GM18517 (cell line): ENCODE data around the gene TBC1D14.
A peak's percentile ranks its signal among the peaks of the same experiment; 100 is the strongest.

Experiments
- ATAC-seq: cut with Tn5 transposase; IDR thresholded peaks from one replicate; pipeline ENCODE4 v1.9.1; 2021; ENCODE audit warnings: mild to moderate bottlenecking, moderate library complexity; ENCODE audit not compliant: unreplicated experiment

TBC1D14 gene

GRCh38 chr4:6909113-6909969, at the start of gene TBC1D14:
Gene TBC1D14 (plus strand): TSS chr4:6909826. CDS start chr4:6923390, 13,564 bp downstream.
- ATAC-seq: peak; percentile 84

DNA sequence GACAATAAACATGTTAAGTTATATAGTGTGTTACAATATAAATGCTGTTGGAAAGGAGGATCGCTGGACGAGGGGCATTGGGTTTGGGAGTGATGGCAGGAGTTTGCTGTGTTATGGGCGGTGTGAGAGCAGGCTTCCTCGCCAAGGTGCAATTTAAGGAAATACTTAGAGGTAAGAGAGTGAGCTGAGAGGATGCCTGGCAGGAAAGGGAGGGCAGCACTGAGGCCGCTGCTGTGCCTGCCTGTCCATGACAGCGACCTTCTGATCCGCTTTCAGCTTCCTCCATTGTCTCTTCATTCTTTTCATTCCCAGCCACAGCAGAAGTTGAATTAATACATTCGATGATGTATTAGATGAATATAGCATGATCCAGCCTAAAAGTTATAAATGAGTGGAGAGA, 41.2 kb upstream of the TBC1D14 start:
- ATAC-seq: no peak

GRCh38 chr4:6869944-6870343, 39.7 kb upstream of the TBC1D14 start:
- no peak for ATAC-seq

- no peak for ATAC-seq
Observed at GRCh38 chr4:6873291-6873690, 36.3 kb upstream of the TBC1D14 start.

GRCh38 chr4:6873792-6874461, 35.7 kb upstream of the TBC1D14 start:
- ATAC-seq: no peak

DNA sequence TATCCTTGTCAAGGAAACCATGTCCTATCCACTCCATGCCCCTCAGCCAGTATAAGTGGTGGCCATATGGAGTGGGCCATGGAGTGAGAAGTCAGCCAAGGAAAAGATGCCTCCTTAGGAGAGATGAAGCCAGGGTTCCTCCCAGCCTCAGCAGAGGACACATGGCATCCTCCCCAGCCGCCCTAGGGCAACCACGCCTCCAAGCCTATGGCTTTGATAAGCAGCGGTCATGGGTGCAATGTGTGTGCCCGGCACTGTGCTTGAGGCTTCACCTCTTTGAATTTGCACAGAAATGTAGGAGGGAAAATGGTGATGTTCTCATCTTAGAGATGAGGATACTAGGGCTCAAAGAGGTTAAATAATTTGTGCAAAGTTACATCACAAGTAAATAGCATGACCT, 34.6 kb upstream of the TBC1D14 start:
- no peak for ATAC-seq

GRCh38 chr4:6875431-6875831, 34.2 kb upstream of the TBC1D14 start:
- ATAC-seq: no peak

DNA sequence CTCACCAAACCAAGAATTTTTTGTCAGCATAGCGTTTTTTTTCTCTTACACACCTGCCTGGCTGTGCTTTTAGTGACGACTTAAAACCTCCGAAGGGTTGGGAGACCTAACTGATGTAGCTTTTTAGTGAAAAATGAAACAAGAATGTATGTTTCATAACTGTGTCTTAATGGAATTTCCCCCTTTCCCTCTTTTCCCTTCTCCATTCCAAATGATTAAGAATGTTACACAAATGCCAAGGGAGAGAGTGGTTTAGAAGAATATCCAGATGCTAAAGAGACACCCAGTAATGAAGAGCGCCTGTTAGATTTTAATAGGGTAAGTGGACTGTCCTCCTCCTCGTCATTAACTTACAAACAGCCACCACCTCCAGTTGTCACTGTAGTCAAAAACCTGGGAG, 33.2 kb upstream of the TBC1D14 start:
- ATAC-seq: no peak

DNA sequence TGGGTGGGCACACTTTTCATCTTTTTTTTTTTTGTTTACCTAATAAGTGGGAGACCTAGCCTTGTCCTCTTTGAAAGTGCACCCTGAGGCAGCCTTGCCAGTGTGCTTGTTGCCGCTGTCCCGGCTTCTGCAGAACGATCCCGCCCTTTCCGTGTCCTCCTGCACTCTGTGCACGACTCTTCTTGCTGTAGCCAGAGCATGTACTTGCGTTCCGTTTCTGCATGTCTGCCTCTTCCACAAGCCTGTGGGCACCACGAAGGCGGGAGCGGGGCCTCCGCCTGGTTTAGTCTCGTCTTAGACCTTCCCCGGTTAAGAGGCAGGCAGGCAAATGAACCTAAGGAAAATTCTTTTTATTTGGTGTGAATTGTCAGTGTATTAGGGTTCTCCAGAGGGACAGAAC, 32.6 kb upstream of the TBC1D14 start:
- no peak for ATAC-seq

- no peak for ATAC-seq
Observed at GRCh38 chr4:6878451-6879059, 31.1 kb upstream of the TBC1D14 start.

- no peak for ATAC-seq
Observed at GRCh38 chr4:6880691-6881090, 28.9 kb upstream of the TBC1D14 start.

DNA sequence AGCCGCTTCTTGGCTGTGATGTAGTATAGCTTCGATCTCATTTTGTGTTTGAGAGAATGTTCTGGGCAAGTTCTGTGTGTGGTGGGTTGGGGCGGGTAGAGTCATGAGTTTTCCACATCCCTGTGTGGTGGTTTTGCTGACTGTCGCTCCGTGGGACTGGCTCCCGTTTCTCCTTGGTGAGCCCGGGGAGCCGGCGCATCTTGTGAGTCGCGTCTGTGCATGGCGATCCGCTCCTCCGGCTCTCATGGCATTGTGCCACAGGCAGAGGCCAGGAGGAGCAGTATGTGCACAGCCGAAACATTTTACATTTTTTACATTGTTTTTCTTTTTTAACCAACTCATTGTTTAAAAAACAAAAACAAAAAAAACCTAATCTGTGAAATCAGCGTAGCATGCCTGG, 27.7 kb upstream of the TBC1D14 start:
- ATAC-seq: no peak

GRCh38 chr4:6884341-6884870, 25.2 kb upstream of the TBC1D14 start:
- no peak for ATAC-seq

DNA sequence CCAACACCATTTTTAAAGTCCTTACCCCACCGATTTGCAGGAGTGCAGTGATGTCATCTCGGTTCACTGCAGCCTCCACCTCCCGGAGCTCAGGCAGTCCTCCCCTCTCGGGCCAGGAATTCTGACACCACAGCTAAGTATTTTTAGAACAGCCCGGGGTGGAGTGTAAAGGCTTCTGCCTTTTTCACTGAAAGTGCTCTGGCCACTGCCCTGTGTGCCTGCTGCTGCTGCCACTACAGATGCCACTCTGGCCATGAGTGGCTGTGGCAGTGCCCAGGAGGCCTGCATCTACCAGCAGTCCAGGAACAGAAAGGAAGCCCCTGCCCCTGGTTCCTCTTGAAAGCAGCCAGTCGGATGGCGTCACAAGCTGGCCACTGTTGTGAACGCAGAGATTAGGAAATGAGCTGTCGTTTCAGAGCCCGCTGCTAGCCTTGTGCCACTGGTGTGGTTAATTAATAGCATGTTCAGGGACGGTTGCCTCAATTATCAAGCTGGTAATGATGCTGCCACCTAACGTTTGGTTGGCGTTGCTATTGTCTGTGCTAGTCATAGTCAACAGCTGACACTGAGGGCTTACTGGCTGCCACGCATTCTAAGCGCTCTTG, 23.6 kb upstream of the TBC1D14 start:
- ATAC-seq: no peak

DNA sequence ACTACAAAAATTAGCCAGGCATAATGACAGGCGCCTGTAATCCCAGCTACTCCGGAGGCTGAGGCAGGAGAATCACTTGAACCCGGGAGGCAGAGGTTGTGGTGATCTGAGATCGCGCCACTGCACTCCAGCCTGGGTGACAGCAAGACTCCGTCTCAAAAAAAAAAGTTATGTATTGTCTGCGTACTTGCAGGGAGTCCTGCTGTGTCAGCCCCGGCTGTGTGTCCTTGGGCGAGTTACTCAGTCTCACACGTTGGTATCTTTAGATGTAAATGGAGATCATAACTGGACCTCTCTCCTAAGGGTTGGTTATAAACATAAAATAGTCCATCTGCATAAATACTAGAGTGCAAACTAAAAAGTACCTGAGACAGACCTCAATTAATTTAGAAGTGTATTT, 22.7 kb upstream of the TBC1D14 start:
- ATAC-seq: no peak

DNA sequence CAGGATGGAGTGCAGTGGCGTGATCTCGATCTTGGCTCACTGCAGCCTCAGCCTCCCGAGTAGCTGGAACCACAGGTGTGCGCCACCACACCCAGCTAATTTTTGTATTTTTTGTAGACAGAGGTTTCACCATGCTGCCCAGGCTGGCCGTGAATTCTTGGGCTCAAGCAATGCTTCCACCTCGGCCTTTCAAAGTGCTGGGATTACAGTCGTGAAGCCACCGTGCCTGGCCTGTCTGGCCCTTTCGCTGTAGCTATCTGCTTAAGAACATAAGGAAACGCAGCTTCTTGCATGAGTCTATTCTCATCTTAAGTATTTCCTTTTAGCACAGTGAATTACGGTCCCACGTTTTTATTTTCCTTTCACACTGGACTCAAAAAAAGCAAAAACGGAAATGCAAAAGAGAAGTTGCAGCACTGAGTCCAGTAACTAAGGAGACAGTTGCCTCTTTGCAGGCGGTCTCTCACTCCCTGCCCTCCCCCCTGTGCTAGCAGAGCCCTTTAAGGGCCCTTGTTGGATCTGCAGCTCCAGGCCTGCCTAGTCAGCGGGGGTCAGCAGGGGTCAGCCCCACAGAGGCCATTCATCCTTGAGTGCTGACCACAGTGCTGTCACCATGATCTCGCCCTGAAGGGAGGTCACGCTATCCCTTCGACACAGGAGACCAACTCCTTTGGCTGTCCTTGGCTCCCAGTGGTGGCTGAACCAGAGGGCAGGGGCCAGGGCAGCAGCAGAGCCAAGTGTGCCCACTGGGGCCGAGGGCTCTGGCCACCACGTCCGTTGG, 21.8 kb upstream of the TBC1D14 start:
- no peak for ATAC-seq

DNA sequence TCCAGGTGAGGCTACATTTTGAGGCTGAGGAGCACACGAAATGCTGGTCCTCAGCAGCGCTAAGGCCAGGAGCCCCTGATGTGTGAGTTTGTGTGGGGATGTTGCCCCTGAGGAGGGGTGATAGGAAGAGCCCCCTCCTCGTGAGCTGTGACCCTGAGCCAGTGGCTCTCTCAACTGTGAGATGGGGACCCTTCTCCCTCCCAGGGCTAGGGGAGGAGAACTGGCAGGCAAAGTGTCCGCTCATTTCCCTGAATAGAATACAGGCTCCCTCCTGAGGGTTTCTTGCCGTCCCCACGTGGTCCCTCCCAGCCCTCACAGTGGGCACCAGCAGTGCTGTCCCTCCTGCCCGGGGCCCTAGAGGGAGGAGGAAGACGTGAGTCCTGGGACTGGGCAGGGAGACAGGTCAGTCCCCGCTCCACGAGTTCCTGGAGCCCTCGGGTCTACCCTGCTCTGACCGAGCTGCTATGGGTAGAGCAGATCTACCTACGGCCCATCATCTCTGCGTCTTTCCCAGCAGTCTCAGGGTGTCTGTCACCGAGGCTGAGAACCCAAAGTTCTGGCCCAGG, 21.0 kb upstream of the TBC1D14 start:
- no peak for ATAC-seq

DNA sequence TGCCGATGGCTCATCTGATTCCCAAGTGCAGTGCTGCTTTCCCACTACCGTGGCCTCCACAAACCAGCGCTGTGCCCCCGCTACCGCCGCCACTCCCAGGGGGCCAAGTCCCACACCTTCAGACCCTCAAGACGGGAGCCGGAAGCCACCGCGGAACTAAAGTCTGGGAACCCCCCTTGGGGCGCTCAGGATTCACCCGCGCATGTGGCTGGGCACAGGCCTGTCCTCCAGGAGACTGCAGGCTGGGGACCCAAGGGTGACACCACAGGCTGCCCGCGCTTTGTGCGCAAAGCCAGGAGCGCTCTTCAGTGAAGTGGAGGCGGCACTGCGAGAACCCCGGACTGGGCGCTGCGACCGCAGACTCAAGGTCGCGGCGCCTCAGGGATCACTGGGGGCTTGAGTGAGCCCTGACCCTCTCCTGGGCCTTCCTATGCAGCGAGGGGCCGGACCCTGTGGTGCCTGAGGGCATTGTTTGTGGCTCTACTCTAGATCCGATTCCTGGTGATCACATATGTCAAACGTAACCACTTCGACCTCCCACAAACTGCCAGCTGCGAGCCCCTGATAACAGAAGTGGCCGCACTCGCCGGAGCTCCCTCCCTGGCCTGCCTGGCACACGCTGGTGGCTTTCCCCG, 20.4 kb upstream of the TBC1D14 start:
- ATAC-seq: no peak

GRCh38 chr4:6889736-6890324, 19.8 kb upstream of the TBC1D14 start:
- no peak for ATAC-seq
